ENCODE results near the gene NUP42. TPM values are rescaled to one million over a fixed set of nuclear protein-coding genes. Genes with fewer than 3 reads are reported as not detected.
A peak's percentile ranks its signal among the peaks of the same experiment; 100 is the strongest.

Gene NUP42
- total RNA-seq, 1 experiment from 2014 or later = 36.5 TPM

DNA sequence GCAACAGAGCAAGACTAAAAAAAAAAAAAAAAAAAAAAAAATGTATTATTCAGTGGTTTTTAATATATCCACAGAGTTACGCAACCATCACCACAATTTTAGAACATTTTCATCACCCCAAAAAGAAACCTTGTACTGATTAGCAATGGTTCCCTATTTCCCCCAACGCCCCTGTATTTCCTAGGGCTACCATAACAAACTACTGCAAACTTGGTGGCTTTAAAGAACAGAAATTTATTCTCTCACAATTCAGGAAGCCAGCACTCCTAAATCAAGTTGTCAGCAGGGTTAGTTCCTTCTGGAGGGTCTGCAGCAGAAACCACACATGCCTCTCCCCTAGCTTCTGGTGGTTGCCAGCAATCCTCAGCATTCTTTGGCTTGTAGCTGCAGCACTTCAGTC, 5.9 kb upstream of the NUP42 start:
- DNase-seq = no peak
- peaks cover 3 to 5% of the 10 kb centered on the region in 2 experiments; a peak in 3 of 4 replicates for H3K4me1 Mint-ChIP-seq
- Histone ChIP-seq H3K79me2 (ENCODE audit: insufficient read depth, low read length) (no peaks in the 10 kb centered on the region), H3T11ph (ENCODE audit: low read length) (no peak overlapping the region), H2BK12ac (ENCODE audit: insufficient read length, low read depth, low read length) (no peak overlapping the region), H3K27me3 (ENCODE audit: insufficient read depth, low read length) (no peaks in the 10 kb centered on the region), H3K9me3 (ENCODE audit: control insufficient read depth, low read depth, low read length) (no peaks in the 10 kb centered on the region), H3K4me1 (ENCODE audit: insufficient read depth, low read length) (no peaks in the 10 kb centered on the region), H2BK120ac (ENCODE audit: low read depth, low read length, poor library complexity, severe bottlenecking) (no peak overlapping the region), H3K14ac (ENCODE audit: insufficient read depth, low read length) (no peak overlapping the region), H3K23ac (ENCODE audit: insufficient read length, low read depth, low read length) (no peak overlapping the region), H3K9ac (ENCODE audit: extremely low read depth, insufficient read length, low read length) (no peak overlapping the region), H3K23me2 (ENCODE audit: insufficient read length, low read depth, low read length, poor library complexity, severe bottlenecking) (no peaks in the 10 kb centered on the region), H3K4ac (ENCODE audit: low read depth, low read length) (no peak overlapping the region), H3K18ac (ENCODE audit: insufficient read length, low read depth, low read length) (no peak overlapping the region), H2BK20ac (ENCODE audit: low read depth, low read length, poor library complexity, severe bottlenecking) (no peak overlapping the region), H2AFZ (ENCODE audit: low read length) (no peak overlapping the region), H4K91ac (ENCODE audit: insufficient read length, low read depth, low read length) (no peak overlapping the region), H2BK15ac (ENCODE audit: low read depth, low read length) (no peak overlapping the region), H3K79me1 (ENCODE audit: insufficient read depth, low read depth, low read length, poor library complexity, severe bottlenecking) (no peaks in the 10 kb centered on the region), H3K27ac (ENCODE audit: insufficient read length, low read depth, low read length) (no peak overlapping the region), H4K20me1 (ENCODE audit: control insufficient read depth, insufficient read depth, insufficient read length) (no peaks in the 10 kb centered on the region), H4K8ac (replicated peaks; ENCODE audit: insufficient read length, low read depth, low read length) (no peak overlapping the region), H2AK5ac (ENCODE audit: insufficient read length, low read length) (no peak overlapping the region), H4K5ac (ENCODE audit: insufficient read length, low read depth, low read length) (no peak overlapping the region), H2BK5ac (ENCODE audit: insufficient read length, low read length) (no peak overlapping the region), H3K4me2 (ENCODE audit: insufficient read depth, insufficient read length, low read length) (no peak overlapping the region), H3K56ac (ENCODE audit: insufficient read length, low read depth, low read length) (no peak overlapping the region)
- H3K4me3 Mint-ChIP-seq = no peak overlapping the region
- H3K9me3 Mint-ChIP-seq = no peaks in the 10 kb centered on the region
- H3K27ac Mint-ChIP-seq = peak overlapping the region in 1 of 3 experiments; percentile 9; a peak in 1 of 7 replicates
- WGBS (ENCODE audit: extremely low coverage, insufficient read length, low lambda C conversion rate) = no CpG with 5 or more reads among the region's 2 CpGs
- H3K27me3 Mint-ChIP-seq (ENCODE audit: low read depth) = peaks cover 2% of the 10 kb centered on the region
- H3K36me3 Mint-ChIP-seq (ENCODE audit: insufficient read depth in 1 of 3, low read depth in 3 of 3) = no peaks in the 10 kb centered on the region
- TF ChIP-seq CTCF (conservative IDR thresholded peaks at IDR 0.05) = no peak
